ENCODE results near the gene GARIN5B. TPM values are rescaled to one million over a fixed set of nuclear protein-coding genes. Genes with fewer than 3 reads are reported as not detected.

GARIN5B gene
- total and polyA plus RNA-seq, 5 donors from 2014 or later = not detected

- peaks cover 15% of the 10 kb centered on the region for H3K36me3 Mint-ChIP-seq
- peak overlapping the region; percentile 27 to 89 (median 87) for H3K4me3 Mint-ChIP-seq
These were observed 19.0 kb upstream of the GARIN5B start for GRCh38 chr19:55382013-55382412.

GRCh38 chr19:55379174-55379573 is 16.1 kb upstream of the GARIN5B start:
- Mint-ChIP-seq H3K36me3 (peaks cover 3% of the 10 kb centered on the region), H3K27ac (no peak overlapping the region), H3K4me3 (peak overlapping the region in 2 of 4 donors; percentile 54 to 80), H3K27me3 (peaks cover 9% of the 10 kb centered on the region), H3K4me1 (peaks cover 0 to 22% (median 7%) of the 10 kb centered on the region in 4 donors), H3K9me3 (peaks cover 0 to 2% (median 0%) of the 10 kb centered on the region in 7 donors)
- no peak for DNase-seq
- no peak for ATAC-seq (ENCODE audit: low read depth in 2 of 2)
- Histone ChIP-seq H3K4me1 (ENCODE audit: control insufficient read depth, insufficient read depth, low read length, poor library complexity, severe bottlenecking) (peaks cover 14% of the 10 kb centered on the region), H3K9me3 (ENCODE audit: control insufficient read depth in 2 of 2, low read length in 2 of 2) (no peaks in the 10 kb centered on the region), H3K27ac (ENCODE audit: insufficient read depth, low read length, poor library complexity, severe bottlenecking) (no peak overlapping the region), H3K36me3 (ENCODE audit: control insufficient read depth, insufficient read depth, low read length) (no peaks in the 10 kb centered on the region), H3K4me3 (ENCODE audit: low read depth, low read length) (no peak overlapping the region), H3K27me3 (ENCODE audit: control insufficient read depth, insufficient read depth, low read length) (no peaks in the 10 kb centered on the region)

More at GRCh38 chr19:55382013-55382412, 19.0 kb upstream of the GARIN5B start:
- H3K9me3 ChIP-seq (ENCODE audit: control insufficient read depth in 2 of 2, low read length in 2 of 2) = no peaks in the 10 kb centered on the region
- no peak overlapping the region for H3K4me3 ChIP-seq (ENCODE audit: low read depth, low read length)
- Mint-ChIP-seq H3K9me3 (peaks cover 0 to 2% (median 0%) of the 10 kb centered on the region in 7 donors), H3K27ac (peak overlapping the region in 2 of 3 donors; percentile 26 to 56), H3K4me1 (peaks cover 0 to 44% (median 17%) of the 10 kb centered on the region in 4 donors), H3K27me3 (no peaks in the 10 kb centered on the region)
- no peak overlapping the region for H3K27ac ChIP-seq (ENCODE audit: insufficient read depth, low read length, poor library complexity, severe bottlenecking)
- peaks cover 3% of the 10 kb centered on the region for H3K36me3 ChIP-seq (ENCODE audit: control insufficient read depth, insufficient read depth, low read length)
- H3K4me1 ChIP-seq (ENCODE audit: control insufficient read depth, insufficient read depth, low read length, poor library complexity, severe bottlenecking) = peaks cover 33% of the 10 kb centered on the region
- ATAC-seq (ENCODE audit: low read depth in 2 of 2) (no peak), DNase-seq (no peak)
- no peaks in the 10 kb centered on the region for H3K27me3 ChIP-seq (ENCODE audit: control insufficient read depth, insufficient read depth, low read length)

- no peak overlapping the region for H3K27ac ChIP-seq (ENCODE audit: insufficient read depth, low read length, poor library complexity, severe bottlenecking)
- Mint-ChIP-seq H3K36me3 (peaks cover 3% of the 10 kb centered on the region), H3K27ac (no peak overlapping the region), H3K9me3 (peaks cover 0 to 2% (median 0%) of the 10 kb centered on the region in 7 donors), H3K27me3 (peaks cover 15% of the 10 kb centered on the region), H3K4me3 (no peak overlapping the region), H3K4me1 (peaks cover 0 to 17% (median 10%) of the 10 kb centered on the region in 4 donors)
- no peaks in the 10 kb centered on the region for H3K9me3 ChIP-seq (ENCODE audit: control insufficient read depth in 2 of 2, low read length in 2 of 2)
- H3K27me3 ChIP-seq (ENCODE audit: control insufficient read depth, insufficient read depth, low read length) = no peaks in the 10 kb centered on the region
- H3K4me1 ChIP-seq (ENCODE audit: control insufficient read depth, insufficient read depth, low read length, poor library complexity, severe bottlenecking) = peaks cover 4% of the 10 kb centered on the region
- DNase-seq (no peak), ATAC-seq (ENCODE audit: low read depth in 2 of 2) (no peak)
- no peaks in the 10 kb centered on the region for H3K36me3 ChIP-seq (ENCODE audit: control insufficient read depth, insufficient read depth, low read length)
- no peak overlapping the region for H3K4me3 ChIP-seq (ENCODE audit: low read depth, low read length)
These were observed 14.5 kb upstream of the GARIN5B start for GRCh38 chr19:55377356-55378131.

GRCh38 chr19:55376241-55376933 is 13.3 kb upstream of the GARIN5B start, which contains the start of gene TMEM190:
Gene TMEM190 (plus strand): TSS chr19:55376826. CDS start chr19:55376854, 28 bp downstream.
- H3K27me3 ChIP-seq (ENCODE audit: control insufficient read depth, insufficient read depth, low read length) = peaks cover 3% of the 10 kb centered on the region
- Mint-ChIP-seq H3K27ac (peak within 1 kb of the TSS in 1 of 3 donors; percentile 76), H3K4me3 (no peak within 1 kb of the TSS), H3K4me1 (peaks cover 0 to 9% (median 5%) of the 10 kb centered on the region in 4 donors), H3K9me3 (peaks cover 0 to 4% (median 0%) of the 10 kb centered on the region in 7 donors), H3K27me3 (peaks cover 26% of the 10 kb centered on the region), H3K36me3 (no peaks in the 10 kb centered on the region)
- no peak for DNase-seq
- no peaks in the 10 kb centered on the region for H3K9me3 ChIP-seq (ENCODE audit: control insufficient read depth in 2 of 2, low read length in 2 of 2)
- no peak for ATAC-seq (ENCODE audit: low read depth in 2 of 2)
- H3K27ac ChIP-seq (ENCODE audit: insufficient read depth, low read length, poor library complexity, severe bottlenecking) = no peak within 1 kb of the TSS
- H3K4me1 ChIP-seq (ENCODE audit: control insufficient read depth, insufficient read depth, low read length, poor library complexity, severe bottlenecking) = no peaks in the 10 kb centered on the region
- no peaks in the 10 kb centered on the region for H3K36me3 ChIP-seq (ENCODE audit: control insufficient read depth, insufficient read depth, low read length)
- H3K4me3 ChIP-seq (ENCODE audit: low read depth, low read length) = no peak within 1 kb of the TSS

GRCh38 chr19:55373993-55374757 is 11.1 kb upstream of the GARIN5B start:
- no peaks in the 10 kb centered on the region for H3K9me3 ChIP-seq (ENCODE audit: control insufficient read depth in 2 of 2, low read length in 2 of 2)
- Mint-ChIP-seq H3K9me3 (peaks cover 0 to 7% (median 0%) of the 10 kb centered on the region in 7 donors), H3K27me3 (peaks cover 42% of the 10 kb centered on the region), H3K36me3 (no peaks in the 10 kb centered on the region), H3K4me1 (peaks cover 0 to 14% (median 7%) of the 10 kb centered on the region in 4 donors), H3K4me3 (no peak overlapping the region), H3K27ac (no peak overlapping the region)
- H3K27ac ChIP-seq (ENCODE audit: insufficient read depth, low read length, poor library complexity, severe bottlenecking) = no peak overlapping the region
- peaks cover 9% of the 10 kb centered on the region for H3K4me1 ChIP-seq (ENCODE audit: control insufficient read depth, insufficient read depth, low read length, poor library complexity, severe bottlenecking)
- H3K36me3 ChIP-seq (ENCODE audit: control insufficient read depth, insufficient read depth, low read length) = no peaks in the 10 kb centered on the region
- DNase-seq = no peak
- peaks cover 8% of the 10 kb centered on the region for H3K27me3 ChIP-seq (ENCODE audit: control insufficient read depth, insufficient read depth, low read length)
- no peak for ATAC-seq (ENCODE audit: low read depth in 2 of 2)
- no peak overlapping the region for H3K4me3 ChIP-seq (ENCODE audit: low read depth, low read length)

GRCh38 chr19:55373306-55373992 is 10.4 kb upstream of the GARIN5B start:
- Histone ChIP-seq H3K27me3 (ENCODE audit: control insufficient read depth, insufficient read depth, low read length) (peaks cover 8% of the 10 kb centered on the region), H3K4me3 (ENCODE audit: low read depth, low read length) (no peak overlapping the region), H3K27ac (ENCODE audit: insufficient read depth, low read length, poor library complexity, severe bottlenecking) (no peak overlapping the region), H3K4me1 (ENCODE audit: control insufficient read depth, insufficient read depth, low read length, poor library complexity, severe bottlenecking) (peaks cover 13% of the 10 kb centered on the region), H3K36me3 (ENCODE audit: control insufficient read depth, insufficient read depth, low read length) (no peaks in the 10 kb centered on the region), H3K9me3 (ENCODE audit: control insufficient read depth in 2 of 2, low read length in 2 of 2) (no peaks in the 10 kb centered on the region)
- Mint-ChIP-seq H3K36me3 (no peaks in the 10 kb centered on the region), H3K9me3 (peaks cover 0 to 7% (median 0%) of the 10 kb centered on the region in 7 donors), H3K27me3 (peaks cover 47% of the 10 kb centered on the region), H3K4me3 (no peak overlapping the region), H3K4me1 (peaks cover 0 to 14% (median 7%) of the 10 kb centered on the region in 4 donors), H3K27ac (no peak overlapping the region)
- DNase-seq (no peak), ATAC-seq (ENCODE audit: low read depth in 2 of 2) (no peak)

All from CD4-positive, CD25-positive, alpha-beta regulatory T cell (primary cell).